EH (cell line): ENCODE measurements around the gene SCAMP5.
A peak's percentile ranks its signal among the peaks of the same experiment; 100 is the strongest.

Experiments used
- DNase-seq: peaks from one replicate; pipeline ENCODE4 v3.0.0-alpha.2; 2015; ENCODE audit warnings: low read depth

The SCAMP5 gene

GRCh38 chr15:74995182-74995778 lies at the start of gene SCAMP5:
Gene SCAMP5, plus strand, starts transcription at chr15:74995563. Its CDS starts 16,277 bp downstream, at chr15:75011840.
- peak; percentile 93 for DNase-seq

GRCh38 chr15:74950078-74950908 lies 45.1 kb upstream of the SCAMP5 start:
- peak; percentile 75 for DNase-seq

- no peak for DNase-seq
These were observed 44.4 kb upstream of the SCAMP5 start for GRCh38 chr15:74951006-74951405.

- DNase-seq = no peak
These were observed 40.8 kb upstream of the SCAMP5 start for GRCh38 chr15:74954515-74954914.

- no peak for DNase-seq
These were observed 40.3 kb upstream of the SCAMP5 start for GRCh38 chr15:74955017-74955416.

GRCh38 chr15:74955796-74956647 lies 39.3 kb upstream of the SCAMP5 start:
- DNase-seq = peak; percentile 35

- peak; percentile 74 for DNase-seq
These were observed 38.5 kb upstream of the SCAMP5 start, which contains the start of gene RPP25 for GRCh38 chr15:74956648-74957475. Gene RPP25, minus strand, starts transcription at chr15:74956772. Its CDS starts 189 bp downstream, at chr15:74956583.

- no peak for DNase-seq
These were observed 37.8 kb upstream of the SCAMP5 start for GRCh38 chr15:74957476-74958035.

GRCh38 chr15:74958320-74958907 lies 36.9 kb upstream of the SCAMP5 start:
- DNase-seq = peak; percentile 64

GRCh38 chr15:74958908-74959585 lies 36.3 kb upstream of the SCAMP5 start:
- DNase-seq = no peak

- no peak for DNase-seq
These were observed 35.8 kb upstream of the SCAMP5 start for GRCh38 chr15:74959586-74959939.

- DNase-seq = no peak
These were observed 35.1 kb upstream of the SCAMP5 start for GRCh38 chr15:74960286-74960685.

- no peak for DNase-seq
These were observed 34.3 kb upstream of the SCAMP5 start for GRCh38 chr15:74960995-74961588.

GRCh38 chr15:74961616-74962015 lies 33.7 kb upstream of the SCAMP5 start:
- DNase-seq = no peak

- no peak for DNase-seq
These were observed 33.1 kb upstream of the SCAMP5 start for GRCh38 chr15:74962219-74962618.

GRCh38 chr15:74962671-74963070 lies 32.7 kb upstream of the SCAMP5 start:
- no peak for DNase-seq

- DNase-seq = no peak
These were observed 32.1 kb upstream of the SCAMP5 start for GRCh38 chr15:74963213-74963612.

- peak; percentile 65 for DNase-seq
These were observed 30.6 kb upstream of the SCAMP5 start for GRCh38 chr15:74964794-74965193.

GRCh38 chr15:74967670-74968069 lies 27.7 kb upstream of the SCAMP5 start:
- no peak for DNase-seq

GRCh38 chr15:74976159-74976558 lies 19.2 kb upstream of the SCAMP5 start:
- no peak for DNase-seq
